Mesothelial cell of epicardium (in vitro differentiated cells): ENCODE measurements around the gene MYO5A. TPM values are rescaled to one million over a fixed set of nuclear protein-coding genes. Genes with fewer than 3 reads are reported as not detected.

Source experiments
- DNase-seq, 2 experiments: peaks; one replicate each; pipeline ENCODE4 v3.0.0; 2021; ENCODE audit warnings: low spot score in 2 of 2; ENCODE audit not compliant: unreplicated experiment in 2 of 2
- H3K27ac Mint-ChIP-seq: 2 replicates; pipeline ENCODE4 v1.8.0; 2021; ENCODE audit warnings: mixed read lengths
- H3K27me3 Mint-ChIP-seq: 2 replicates; pipeline ENCODE4 v1.8.0; 2021; ENCODE audit warnings: low read depth, mixed read lengths
- H3K36me3 Mint-ChIP-seq: 2 replicates; pipeline ENCODE4 v1.8.0; 2021; ENCODE audit warnings: mixed read lengths
- H3K4me1 Mint-ChIP-seq: 2 replicates; pipeline ENCODE4 v1.8.0; 2021; ENCODE audit warnings: mixed read lengths
- H3K4me3 Mint-ChIP-seq: 2 replicates; pipeline ENCODE4 v1.8.0; 2021; ENCODE audit warnings: mild to moderate bottlenecking, moderate library complexity, mixed read lengths
- H3K9me3 Mint-ChIP-seq: 2 replicates; pipeline ENCODE4 v1.8.0; 2021; ENCODE audit warnings: mixed read lengths
- total RNA-seq: library from RNA; stranded (reverse); gene quantifications from 3 replicates; pipeline ENCODE4 v1.2.1, GENCODE V29; 2021
- TF ChIP-seq, protein P1 (sequence below): fragments of 200-600 bp; sonication (generic); IDR thresholded peaks from one replicate; pipeline ENCODE4 v1.5.0; 2021; ENCODE audit warnings: antibody characterized with exemption; ENCODE audit not compliant: unreplicated experiment

The MYO5A gene
- total RNA-seq, 1 donor from 2014 or later: 14.4 TPM

DNA sequence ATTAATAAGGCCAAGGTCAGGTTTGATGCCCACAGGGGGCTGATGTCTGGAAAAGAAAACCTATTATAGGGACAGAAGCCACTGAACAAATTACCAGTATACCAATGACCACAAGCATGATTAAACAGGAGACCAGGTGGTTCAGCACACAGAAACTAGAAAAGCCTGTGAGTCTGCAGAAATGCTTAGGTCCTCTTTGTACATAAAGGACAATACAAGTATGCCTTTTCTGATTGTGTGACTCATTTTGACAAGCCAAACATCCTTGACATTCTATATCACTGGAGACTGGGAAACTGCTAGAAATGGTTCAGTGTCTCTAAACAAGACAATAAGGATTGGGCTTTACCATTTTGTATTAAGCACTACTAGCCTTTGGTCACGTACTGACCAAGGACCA, 119.9 kb downstream of the MYO5A start:
- Mint-ChIP-seq H3K4me1 (peaks cover 2% of the 10 kb centered on the region), H3K36me3 (no peaks in the 10 kb centered on the region), H3K27ac (no peak overlapping the region), H3K27me3 (no peaks in the 10 kb centered on the region), H3K9me3 (no peaks in the 10 kb centered on the region), H3K4me3 (no peak overlapping the region)
- DNase-seq: no peak
- TF ChIP-seq, protein P1, sequence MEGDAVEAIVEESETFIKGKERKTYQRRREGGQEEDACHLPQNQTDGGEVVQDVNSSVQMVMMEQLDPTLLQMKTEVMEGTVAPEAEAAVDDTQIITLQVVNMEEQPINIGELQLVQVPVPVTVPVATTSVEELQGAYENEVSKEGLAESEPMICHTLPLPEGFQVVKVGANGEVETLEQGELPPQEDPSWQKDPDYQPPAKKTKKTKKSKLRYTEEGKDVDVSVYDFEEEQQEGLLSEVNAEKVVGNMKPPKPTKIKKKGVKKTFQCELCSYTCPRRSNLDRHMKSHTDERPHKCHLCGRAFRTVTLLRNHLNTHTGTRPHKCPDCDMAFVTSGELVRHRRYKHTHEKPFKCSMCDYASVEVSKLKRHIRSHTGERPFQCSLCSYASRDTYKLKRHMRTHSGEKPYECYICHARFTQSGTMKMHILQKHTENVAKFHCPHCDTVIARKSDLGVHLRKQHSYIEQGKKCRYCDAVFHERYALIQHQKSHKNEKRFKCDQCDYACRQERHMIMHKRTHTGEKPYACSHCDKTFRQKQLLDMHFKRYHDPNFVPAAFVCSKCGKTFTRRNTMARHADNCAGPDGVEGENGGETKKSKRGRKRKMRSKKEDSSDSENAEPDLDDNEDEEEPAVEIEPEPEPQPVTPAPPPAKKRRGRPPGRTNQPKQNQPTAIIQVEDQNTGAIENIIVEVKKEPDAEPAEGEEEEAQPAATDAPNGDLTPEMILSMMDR: no peak

DNA sequence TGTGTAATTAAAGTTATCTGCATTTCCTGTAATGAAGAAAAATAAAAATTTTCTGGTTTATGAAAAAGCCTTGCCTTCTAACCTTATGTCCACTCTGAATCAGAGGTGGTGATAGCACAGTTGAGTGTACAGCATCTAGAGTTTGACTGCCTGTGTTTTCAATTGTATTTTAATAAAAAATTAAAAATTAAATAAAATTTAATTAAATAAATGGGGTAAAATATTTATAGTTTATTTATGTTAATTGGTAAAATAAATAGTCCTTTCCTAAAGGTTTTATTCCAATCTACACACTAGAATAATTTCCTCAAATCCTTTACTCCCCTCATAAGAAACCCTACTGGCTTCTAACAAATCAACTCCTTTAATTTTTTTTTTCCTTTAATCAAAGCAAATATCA, 121.3 kb downstream of the MYO5A start:
- peaks cover 2% of the 10 kb centered on the region for H3K4me1 Mint-ChIP-seq
- peaks cover 3% of the 10 kb centered on the region for H3K9me3 Mint-ChIP-seq
- no peak overlapping the region for H3K27ac Mint-ChIP-seq
- TF ChIP-seq, protein P1: no peak
- H3K36me3 Mint-ChIP-seq: peaks cover 3% of the 10 kb centered on the region
- DNase-seq: no peak
- H3K27me3 Mint-ChIP-seq: no peaks in the 10 kb centered on the region
- H3K4me3 Mint-ChIP-seq: no peak overlapping the region

DNA sequence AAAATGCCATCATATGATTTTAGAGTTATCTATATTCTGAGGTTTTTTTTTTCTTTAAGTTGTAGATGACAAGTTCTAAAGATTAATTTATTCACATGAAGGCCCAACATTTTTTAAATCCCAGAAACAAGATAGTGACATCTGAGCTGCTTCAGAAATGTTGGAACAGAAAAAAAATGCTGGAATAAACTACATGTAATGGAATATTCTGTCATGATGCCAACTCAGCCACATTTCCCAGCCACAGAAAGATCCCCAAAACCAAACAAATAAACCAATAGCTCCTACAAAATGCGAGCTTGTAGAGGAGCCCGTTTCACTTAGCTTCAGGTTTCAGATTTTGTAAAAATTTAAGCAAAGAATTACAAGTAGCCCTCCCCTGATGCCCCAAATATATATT, 122.1 kb downstream of the MYO5A start:
- DNase-seq: no peak
- Mint-ChIP-seq H3K9me3 (peaks cover 3% of the 10 kb centered on the region), H3K36me3 (peaks cover 3% of the 10 kb centered on the region)

DNA sequence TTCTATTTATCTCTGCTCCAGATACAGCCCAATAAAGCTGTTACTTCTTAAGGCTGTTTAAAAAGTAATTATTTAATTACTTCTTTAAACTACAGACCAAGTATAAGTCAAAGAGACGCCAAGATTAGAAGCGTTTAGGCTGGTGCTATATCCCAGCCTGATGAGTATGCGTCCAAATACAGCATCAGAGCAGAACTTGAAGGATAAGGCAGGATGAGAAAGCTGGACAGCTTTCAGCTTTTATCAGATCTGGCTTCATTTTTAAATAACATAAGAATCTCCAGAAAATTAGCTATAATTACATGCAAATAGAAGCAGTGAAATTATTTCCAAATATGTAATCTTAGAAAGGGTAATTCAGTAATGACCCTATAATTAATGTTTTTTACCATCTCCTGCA, 122.8 kb downstream of the MYO5A start:
- H3K36me3 Mint-ChIP-seq: peaks cover 3% of the 10 kb centered on the region
- H3K27me3 Mint-ChIP-seq: no peaks in the 10 kb centered on the region
- peaks cover 2% of the 10 kb centered on the region for H3K4me1 Mint-ChIP-seq
- H3K4me3 Mint-ChIP-seq: no peak overlapping the region
- TF ChIP-seq, protein P1: no peak
- H3K9me3 Mint-ChIP-seq: peaks cover 3% of the 10 kb centered on the region
- no peak overlapping the region for H3K27ac Mint-ChIP-seq
- DNase-seq: no peak

More for the DNA sequence above, 122.1 kb downstream of the MYO5A start:
- Mint-ChIP-seq H3K27ac (no peak overlapping the region), H3K27me3 (no peaks in the 10 kb centered on the region), H3K4me1 (peaks cover 2% of the 10 kb centered on the region), H3K4me3 (no peak overlapping the region)
- TF ChIP-seq, protein P1: no peak

DNA sequence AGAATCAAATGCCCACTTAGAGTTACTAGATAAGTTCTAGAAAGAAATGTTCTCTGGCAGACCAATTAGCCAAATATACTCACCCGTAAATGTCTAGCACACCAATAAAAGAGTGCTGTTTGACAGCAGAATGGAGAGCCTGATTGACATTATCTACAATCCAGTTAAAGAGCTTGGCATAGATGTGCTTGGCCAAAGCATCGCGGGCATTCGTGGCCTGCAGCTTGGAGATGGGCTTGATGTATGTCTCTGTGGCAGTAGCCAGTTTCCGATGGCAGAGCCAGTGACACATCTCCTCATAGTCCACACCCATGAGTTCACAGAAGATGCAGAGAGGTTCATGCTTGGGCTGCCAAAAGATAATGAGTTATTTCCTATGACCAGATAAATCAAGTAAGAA, 131.6 kb downstream of the MYO5A start:
- Mint-ChIP-seq H3K27ac (no peak overlapping the region), H3K4me3 (no peak overlapping the region), H3K36me3 (no peaks in the 10 kb centered on the region), H3K27me3 (no peaks in the 10 kb centered on the region), H3K4me1 (peaks cover 15% of the 10 kb centered on the region), H3K9me3 (no peaks in the 10 kb centered on the region)
- DNase-seq: no peak
- TF ChIP-seq, protein P1: no peak

DNA sequence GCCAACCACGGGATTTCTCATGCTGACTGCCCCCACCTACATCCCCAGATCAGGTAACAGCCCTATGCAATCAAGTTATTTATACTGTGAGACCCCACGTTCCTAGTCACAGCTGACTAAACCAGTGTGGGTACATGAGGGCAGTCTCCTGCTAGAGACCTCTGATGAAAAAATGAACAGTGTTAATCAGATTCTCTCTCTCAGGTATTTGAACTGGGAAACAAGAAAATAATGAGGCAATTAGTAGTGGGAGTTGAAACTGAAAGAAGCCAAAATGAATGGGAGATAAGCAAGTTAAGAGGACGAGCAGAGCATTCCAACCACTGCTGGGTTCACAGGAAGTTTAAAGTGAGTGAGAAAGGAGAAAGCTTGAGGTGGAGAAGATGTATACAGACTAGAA, 134.6 kb downstream of the MYO5A start:
- H3K27ac Mint-ChIP-seq: peak overlapping the region; percentile 88
- H3K4me1 Mint-ChIP-seq: peaks cover 15% of the 10 kb centered on the region
- no peak overlapping the region for H3K4me3 Mint-ChIP-seq
- TF ChIP-seq, protein P1: no peak
- no peaks in the 10 kb centered on the region for H3K9me3 Mint-ChIP-seq
- H3K36me3 Mint-ChIP-seq: peaks cover 8% of the 10 kb centered on the region
- DNase-seq: no peak
- no peaks in the 10 kb centered on the region for H3K27me3 Mint-ChIP-seq
